Psoas muscle (tissue), 8 donors: ENCODE measurements around the gene PAF1. TPM values are rescaled to one million over a fixed set of nuclear protein-coding genes. Genes with fewer than 3 reads are reported as not detected.

ENCODE experiments used
- ATAC-seq, 4 donors: fragments of 200-7000 bp; cut with Tn5 transposase; one replicate each; pipeline ENCODE4 v1.9.1; 2020; ENCODE audit warnings: moderate library complexity in 3 of 4, mild to moderate bottlenecking in 2 of 4
- DNase-seq, 2 donors: peaks; one replicate each; pipeline ENCODE4 v3.0.0-alpha.2; 2020
- H3K27ac ChIP-seq: fragments of 200-600 bp; one replicate; pipeline ENCODE4 v1.8.0; 2022
- H3K27me3 ChIP-seq, 3 donors: fragments of 200-600 bp in 1 of 3; one replicate each; pipeline versions ENCODE4 v1.6.1 to v1.8.0; 2013 to 2022; ENCODE audit warnings: low read length in 2 of 3, mild to moderate bottlenecking in 2 of 3, moderate library complexity in 1 of 3; ENCODE audit not compliant: insufficient read depth in 3 of 3
- H3K36me3 ChIP-seq, 2 donors: fragments of 200-600 bp in 1 of 2; one replicate each; pipeline versions ENCODE4 v1.6.1 to v1.8.0; 2013 to 2022; ENCODE audit warnings: low read depth in 1 of 2, mild to moderate bottlenecking in 1 of 2, moderate library complexity in 1 of 2; ENCODE audit not compliant: insufficient read depth in 1 of 2
- H3K4me1 ChIP-seq: fragments of 200-600 bp; one replicate; pipeline ENCODE4 v1.8.0; 2022
- H3K4me3 ChIP-seq: fragments of 200-600 bp; one replicate; pipeline ENCODE4 v1.8.0; 2022; ENCODE audit warnings: mild to moderate bottlenecking
- H3K9me3 ChIP-seq: fragments of 200-600 bp; one replicate; pipeline ENCODE4 v1.8.0; 2022
- WGBS, 3 donors: extraction: QIAGEN DNeasy Blood & Tissue Kit; methylation state at CpG; one replicate each; pipeline versions ENCODE4 v1.1.6 to v1.1.7; 2013; 5-methylcytosine and 5-hydroxymethylcytosine counted together
- intact Hi-C, 2 donors: fragments of 100-400 bp; cut with DNase I; formaldehyde crosslinking; loops; one replicate each; pipeline versions ENCODE4 v1.11.0 to v1.14.2; 2022
- polyA plus RNA-seq, 3 donors: library from polyadenylated mRNA; stranded (reverse); fragments of 200-250 nt; gene quantifications; one replicate each; pipeline ENCODE4 v1.2.3, GENCODE V29; 2013
- total RNA-seq, 4 donors: library from RNA; stranded (reverse); fragmentation: NEBNext Ultra II Directional in 2 of 4; extraction: Animal tissue kit (Norgen Biotek cat#: 25700) in 2 of 4; gene quantifications; one replicate each; pipeline versions ENCODE4 v1.2.1 to v1.2.4, GENCODE V29; 2021 to 2023
- TF ChIP-seq, protein P1 (sequence below): fragments of 200-600 bp; IDR thresholded peaks from one replicate; pipeline ENCODE4 v1.8.0; 2022; ENCODE audit warnings: antibody characterized with exemption
- donor health status: healthy with polysubstance abuse.
- donor health status: DM: no; HTN: no; CAD: no; lungs with moderate emphysema.
- donor health status: Bipolar disorder and iron deficiency.
- donor health status: healthy.
- donor health status: DM: yes; HTN: yes; CAD: no.
- donor health status: DM: no; HTN: no; CAD: no.
- donor health status: DM: no; HTN: no; CAD: no.
- donor health status: DM: yes; HTN: yes; CAD: no.

PAF1 gene
- total and polyA plus RNA-seq, 7 donors: 33.7 to 58.0 (median 35.1) TPM

DNA sequence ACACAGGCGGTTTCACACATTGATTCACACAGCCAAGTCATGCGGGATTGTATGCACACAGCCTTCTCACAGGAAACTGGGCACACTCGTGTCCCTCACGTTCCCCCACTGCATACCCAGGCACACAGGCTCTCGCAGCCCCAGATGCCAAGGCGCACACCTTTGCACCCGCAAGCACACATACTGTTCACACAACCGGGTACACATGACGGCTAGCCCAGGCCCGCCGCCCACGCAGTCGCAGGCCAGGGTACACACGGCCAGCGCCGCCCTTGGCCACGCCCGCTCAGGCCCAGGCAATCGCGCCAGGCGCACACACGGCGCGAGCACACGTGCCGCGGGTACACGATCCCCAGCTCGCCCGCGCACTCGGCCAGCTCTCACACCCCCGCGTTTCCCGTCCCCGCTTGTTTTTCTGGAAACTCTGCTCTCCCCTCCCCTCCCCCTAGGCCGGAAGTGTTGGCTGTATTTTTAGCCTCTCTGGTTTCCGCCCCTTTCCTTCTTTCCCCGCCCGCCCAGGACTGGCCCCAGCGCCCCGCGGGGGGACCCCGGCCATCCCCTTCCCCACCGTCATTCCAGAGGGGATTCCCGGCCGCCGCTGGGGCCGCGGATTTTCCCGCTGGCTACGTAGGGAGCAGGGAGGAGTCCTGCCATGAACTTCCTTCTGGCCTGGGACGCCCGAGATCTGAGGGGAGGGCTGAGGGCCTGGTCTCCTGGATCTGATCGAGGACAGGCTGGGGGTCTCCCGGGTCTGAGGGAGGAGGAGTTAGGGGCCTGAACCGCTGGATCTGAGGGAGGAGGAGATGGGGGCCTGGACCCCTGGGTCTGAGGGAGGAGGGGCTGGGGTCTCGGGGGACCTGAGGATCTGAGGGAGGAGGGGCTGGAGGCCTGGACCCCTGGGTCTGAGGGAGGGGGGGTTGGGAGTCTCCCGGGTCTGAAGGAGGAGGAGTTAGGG is 11.7 kb upstream of the PAF1 start:
- intact Hi-C loops: no loop called here
- Histone ChIP-seq H3K27ac (peak overlapping the region; percentile 96), H3K4me1 (peaks cover 33% of the 10 kb centered on the region), H3K36me3 (peaks cover 0 to 4% of the 10 kb centered on the region in 2 donors), H3K9me3 (no peaks in the 10 kb centered on the region), H3K27me3 (no peaks in the 10 kb centered on the region), H3K4me3 (peak overlapping the region; percentile 71)
- 1 to 2% (median 2%) methylated on average over 51 to 59 of the region's 59 CpGs for WGBS, 3 donors
- TF ChIP-seq, protein P1, sequence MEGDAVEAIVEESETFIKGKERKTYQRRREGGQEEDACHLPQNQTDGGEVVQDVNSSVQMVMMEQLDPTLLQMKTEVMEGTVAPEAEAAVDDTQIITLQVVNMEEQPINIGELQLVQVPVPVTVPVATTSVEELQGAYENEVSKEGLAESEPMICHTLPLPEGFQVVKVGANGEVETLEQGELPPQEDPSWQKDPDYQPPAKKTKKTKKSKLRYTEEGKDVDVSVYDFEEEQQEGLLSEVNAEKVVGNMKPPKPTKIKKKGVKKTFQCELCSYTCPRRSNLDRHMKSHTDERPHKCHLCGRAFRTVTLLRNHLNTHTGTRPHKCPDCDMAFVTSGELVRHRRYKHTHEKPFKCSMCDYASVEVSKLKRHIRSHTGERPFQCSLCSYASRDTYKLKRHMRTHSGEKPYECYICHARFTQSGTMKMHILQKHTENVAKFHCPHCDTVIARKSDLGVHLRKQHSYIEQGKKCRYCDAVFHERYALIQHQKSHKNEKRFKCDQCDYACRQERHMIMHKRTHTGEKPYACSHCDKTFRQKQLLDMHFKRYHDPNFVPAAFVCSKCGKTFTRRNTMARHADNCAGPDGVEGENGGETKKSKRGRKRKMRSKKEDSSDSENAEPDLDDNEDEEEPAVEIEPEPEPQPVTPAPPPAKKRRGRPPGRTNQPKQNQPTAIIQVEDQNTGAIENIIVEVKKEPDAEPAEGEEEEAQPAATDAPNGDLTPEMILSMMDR: no peak
- ATAC-seq (peak; percentile 52 to 61 (median 56)), DNase-seq (peak; percentile 97)

DNA sequence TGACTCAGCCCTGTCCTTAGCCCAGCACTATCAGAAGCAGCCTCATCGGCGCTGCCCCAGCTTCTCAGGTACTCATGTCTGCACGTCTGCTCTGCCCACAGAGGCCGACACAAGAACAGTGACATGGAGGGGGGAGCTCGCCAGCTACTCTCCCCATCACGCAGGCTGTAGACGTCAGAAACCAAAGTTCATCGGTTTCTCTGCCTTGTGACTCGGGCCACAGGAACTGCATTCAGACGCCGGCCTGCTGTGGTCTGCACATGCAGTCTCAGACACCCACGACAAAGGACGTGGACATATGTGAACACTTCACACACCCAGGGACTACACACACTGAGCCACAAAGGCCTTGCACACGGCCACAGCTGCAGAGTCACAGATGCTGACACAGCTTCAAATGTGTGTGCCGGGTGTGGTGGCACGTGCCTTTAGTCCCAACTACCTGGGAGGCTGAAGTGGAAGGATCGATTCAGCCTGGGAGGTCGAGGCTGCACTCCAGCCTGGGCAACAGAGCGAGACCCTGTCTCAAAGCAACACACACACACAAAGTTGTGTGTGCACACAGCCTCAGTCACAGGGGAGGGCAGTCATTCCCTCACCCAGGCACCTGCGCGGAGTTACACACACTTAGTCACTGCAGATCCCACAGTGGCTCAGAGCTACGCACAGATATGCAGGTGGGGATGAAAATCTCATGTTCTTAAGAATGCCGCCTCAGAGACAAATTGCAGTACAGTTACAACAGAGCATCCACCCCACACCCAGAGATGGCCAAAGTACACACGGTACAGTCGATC is 10.8 kb upstream of the PAF1 start:
- TF ChIP-seq, protein P1: no peak
- Histone ChIP-seq H3K9me3 (no peaks in the 10 kb centered on the region), H3K27me3 (no peaks in the 10 kb centered on the region), H3K36me3 (no peaks in the 10 kb centered on the region), H3K4me3 (peak overlapping the region; percentile 71), H3K27ac (peak overlapping the region; percentile 96), H3K4me1 (peaks cover 40% of the 10 kb centered on the region)
- ATAC-seq: peak in 1 of 4 donors; percentile 0
- intact Hi-C loops: no loop called here
- 45 to 53% (median 47%) methylated on average over 25 of the region's 25 CpGs for WGBS, 3 donors
- DNase-seq: peak; percentile 51 to 76

DNA sequence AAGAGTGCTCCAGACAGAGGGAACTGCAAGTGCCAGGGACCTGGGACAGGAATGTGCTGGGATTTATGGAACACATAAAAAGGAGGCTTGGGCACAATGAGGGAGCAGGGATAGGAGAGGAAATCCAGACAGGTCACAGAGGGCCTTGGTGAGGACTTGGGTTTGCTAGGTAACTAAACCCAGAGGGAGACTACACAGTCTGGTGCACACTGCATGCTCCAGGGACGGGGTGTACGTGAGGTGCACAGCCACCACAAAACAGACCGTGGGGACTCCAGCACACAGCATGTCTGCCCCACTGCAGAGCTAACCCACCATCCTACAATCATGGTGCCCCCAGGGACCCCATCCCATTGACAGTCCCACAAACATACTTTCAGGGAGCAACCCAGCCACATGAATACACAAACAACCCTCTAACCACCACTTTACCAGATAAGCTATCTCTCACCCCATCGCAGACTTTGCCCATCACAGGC is 10.2 kb upstream of the PAF1 start:
- TF ChIP-seq, protein P1: no peak
- intact Hi-C loops: no loop called here
- WGBS, 3 donors: 70 to 83% (median 73%) methylated on average over 4 of the region's 4 CpGs
- ATAC-seq (no peak), DNase-seq (no peak)
- H3K4me1 ChIP-seq: peaks cover 40% of the 10 kb centered on the region
- H3K36me3 ChIP-seq: peaks cover 0 to 2% of the 10 kb centered on the region in 2 donors
- no peaks in the 10 kb centered on the region for H3K9me3 ChIP-seq
- H3K4me3 ChIP-seq: no peak overlapping the region
- peak overlapping the region; percentile 96 for H3K27ac ChIP-seq
- H3K27me3 ChIP-seq: no peaks in the 10 kb centered on the region

DNA sequence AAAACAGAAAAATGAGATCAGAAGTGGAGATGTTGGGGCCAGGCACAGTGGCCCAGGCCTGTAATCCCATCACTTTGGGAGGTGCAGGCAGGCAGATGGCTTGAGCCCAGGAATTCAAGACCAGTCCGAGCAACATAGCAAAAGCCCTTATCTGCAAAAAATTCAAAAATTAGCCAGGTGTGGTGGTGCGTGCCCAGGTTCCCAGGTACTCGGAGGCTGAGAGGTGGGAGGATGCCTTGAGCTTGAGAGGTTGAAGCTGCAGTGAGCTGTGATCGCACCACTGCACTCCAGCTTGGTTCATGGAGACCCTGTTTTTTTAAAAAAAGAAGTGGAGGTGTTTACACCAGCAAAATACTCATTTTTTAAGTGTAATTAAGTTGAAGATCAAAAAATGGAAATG is 9.2 kb upstream of the PAF1 start:
- WGBS, 3 donors: 87 to 92% (median 89%) methylated on average over 4 of the region's 4 CpGs
- H3K9me3 ChIP-seq: no peaks in the 10 kb centered on the region
- H3K4me3 ChIP-seq: no peak overlapping the region
- TF ChIP-seq, protein P1: no peak
- no peaks in the 10 kb centered on the region for H3K27me3 ChIP-seq
- ATAC-seq: no peak
- peaks cover 0 to 10% of the 10 kb centered on the region in 2 donors for H3K36me3 ChIP-seq
- intact Hi-C loops: no loop called here
- peak overlapping the region; percentile 41 for H3K27ac ChIP-seq
- H3K4me1 ChIP-seq: peaks cover 34% of the 10 kb centered on the region
- no peak for DNase-seq
